SU-DHL-6 (cell line): Measurements from ENCODE around the gene ACRBP.

Experiments used
- CTCF ChIP-seq: fragments of 200-600 bp; sonication (generic); IDR thresholded peaks from one replicate; pipeline ENCODE4 v1.5.1; 2017; ENCODE audit warnings: antibody characterized with exemption, mild to moderate bottlenecking, low read length, moderate library complexity; ENCODE audit not compliant: insufficient read depth, poor library complexity, severe bottlenecking
- EZH2phosphoT487 ChIP-seq: fragments of 200-600 bp; sonication (generic), shearing (Covaris generic); conservative IDR thresholded peaks from 2 replicates; pipeline ENCODE4 v1.6.1; 2018; ENCODE audit warnings: mild to moderate bottlenecking, antibody characterized with exemption, low read length, moderate library complexity, mixed read lengths

- no peak for TF ChIP-seq CTCF
- TF ChIP-seq EZH2phosphoT487, result no peak
Observed at GRCh38 chr12:6638305-6638704, 8.9 kb downstream of the ACRBP start.
